ENCODE data around the gene AQP2.

The AQP2 gene

DNA sequence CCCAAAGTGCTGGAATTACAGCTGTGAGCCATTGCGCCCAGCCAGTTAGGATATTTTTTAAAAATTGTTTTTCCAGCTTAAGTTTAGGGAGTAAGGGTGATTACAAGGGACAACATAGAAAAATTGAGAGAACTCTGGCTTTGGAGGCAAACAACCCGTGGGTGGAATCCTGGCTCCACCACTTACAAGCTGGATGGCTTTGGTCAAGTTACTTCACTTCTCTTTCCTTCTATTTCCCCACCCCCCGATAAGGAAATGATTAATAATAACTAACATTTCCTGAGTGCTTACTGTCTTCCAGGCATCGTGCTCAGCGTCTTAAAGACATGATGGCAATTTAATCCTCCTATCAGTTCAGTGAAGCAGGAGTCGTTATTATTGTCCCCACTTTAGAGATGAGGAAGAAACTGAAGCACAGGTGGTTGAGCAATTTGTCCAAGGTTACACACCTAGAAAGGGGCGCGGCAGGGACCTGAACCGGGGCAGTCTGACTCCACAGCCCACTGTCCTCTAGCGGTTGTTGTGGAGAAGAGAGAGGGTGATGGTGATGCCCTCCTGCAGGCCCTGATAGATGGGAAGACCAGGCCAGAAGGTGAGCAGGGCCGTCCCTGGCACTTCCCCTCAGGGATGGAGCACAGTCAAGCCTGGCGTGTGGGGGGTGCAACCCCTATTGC is 30.2 kb upstream of the AQP2 start:
- DNase-seq (ENCODE audit: low spot score), result no peak

DNA sequence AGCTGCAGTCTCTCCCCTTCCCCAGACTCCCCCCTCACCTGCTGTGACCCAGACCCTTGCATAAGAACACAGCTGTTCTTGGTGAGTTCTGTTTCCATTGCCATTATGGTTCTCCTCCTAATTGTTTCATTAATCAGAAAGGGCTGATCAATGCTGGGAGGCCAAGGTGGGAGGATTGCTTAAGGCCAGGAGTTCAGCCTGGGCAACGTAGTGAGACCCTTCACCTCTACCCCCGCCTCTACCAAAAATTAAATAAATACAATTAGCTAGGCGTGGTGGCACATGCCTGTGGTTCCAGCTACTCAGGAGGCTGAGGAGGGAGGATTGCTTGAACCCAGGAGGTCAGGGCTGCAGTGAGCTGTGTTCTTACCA is 29.6 kb upstream of the AQP2 start:
- DNase-seq (ENCODE audit: low spot score), result no peak

DNA sequence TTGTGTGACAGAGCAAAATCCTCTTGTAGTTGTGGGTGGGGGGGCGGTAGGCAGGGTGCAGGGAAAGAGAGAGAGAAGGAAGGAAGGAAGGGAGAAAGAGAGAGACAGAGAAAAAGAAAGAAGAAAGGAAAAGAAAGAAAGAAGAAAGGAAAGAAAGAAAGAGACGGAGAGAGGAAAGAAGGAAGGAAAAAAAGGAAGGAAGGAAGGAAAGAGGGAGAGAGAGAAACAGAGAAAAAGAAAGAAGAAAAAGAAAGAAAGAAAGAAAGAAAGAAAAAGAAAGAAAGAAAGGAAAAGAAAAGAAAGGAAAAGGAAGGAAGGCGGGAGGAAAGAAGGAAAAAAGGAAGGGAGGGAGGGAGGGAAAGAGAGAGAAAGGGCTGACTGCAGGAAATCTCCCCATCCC is 29.2 kb upstream of the AQP2 start:
- DNase-seq (ENCODE audit: low spot score), result no peak

DNA sequence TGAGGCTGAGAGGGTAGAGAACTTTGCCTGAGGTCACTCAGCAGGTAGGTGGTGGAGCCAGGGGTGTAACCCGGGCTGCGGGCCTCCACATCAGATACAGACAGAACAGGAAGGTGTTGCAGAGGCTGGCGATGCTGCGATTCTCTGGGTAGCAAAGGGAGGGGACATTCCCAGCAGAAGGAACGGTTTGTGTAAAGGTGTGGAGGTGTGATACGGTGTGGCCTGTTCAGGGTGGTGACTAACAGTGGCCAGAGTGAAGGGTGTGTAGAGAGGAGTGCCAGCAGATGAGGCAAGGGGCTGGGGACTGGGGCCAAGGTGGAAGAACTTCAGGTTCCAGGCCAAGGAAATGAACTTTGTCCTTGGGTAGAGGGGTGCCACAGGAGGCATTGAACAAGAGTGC is 28.6 kb upstream of the AQP2 start:
- no peak for DNase-seq (ENCODE audit: low spot score)

DNA sequence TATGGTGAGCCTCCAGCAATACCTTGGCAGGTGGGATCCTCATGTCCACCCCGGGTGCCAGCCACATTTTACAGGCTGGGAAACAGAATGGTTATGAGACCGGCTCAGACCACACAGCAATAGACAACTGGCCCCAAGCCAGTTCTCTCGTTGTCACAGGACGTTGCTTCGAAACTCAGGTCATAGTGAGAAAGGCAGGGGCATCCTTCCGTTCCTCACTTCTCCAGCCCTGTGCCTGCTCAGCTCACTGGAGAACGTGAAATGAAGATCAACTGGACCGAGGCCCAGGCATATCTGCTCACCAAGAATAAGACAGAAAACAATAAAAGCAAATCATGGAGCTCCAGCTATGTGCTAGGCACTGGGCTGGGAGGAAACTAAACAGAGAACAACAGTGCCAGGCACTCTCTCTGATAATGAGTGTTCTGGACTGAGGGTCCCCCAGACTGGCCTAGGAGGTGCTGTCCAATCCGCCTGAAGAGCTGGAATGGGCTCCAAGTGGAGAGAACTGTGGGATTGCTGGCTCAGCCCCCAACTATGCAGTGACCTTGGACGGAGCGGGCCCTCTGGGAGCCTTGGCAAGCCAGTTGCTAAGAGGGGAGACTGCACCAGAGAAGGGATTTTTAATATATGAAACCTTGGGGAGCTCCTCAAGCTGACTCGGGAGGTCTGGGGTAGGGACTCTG is 28.0 kb upstream of the AQP2 start:
- DNase-seq (ENCODE audit: low spot score), result no peak

DNA sequence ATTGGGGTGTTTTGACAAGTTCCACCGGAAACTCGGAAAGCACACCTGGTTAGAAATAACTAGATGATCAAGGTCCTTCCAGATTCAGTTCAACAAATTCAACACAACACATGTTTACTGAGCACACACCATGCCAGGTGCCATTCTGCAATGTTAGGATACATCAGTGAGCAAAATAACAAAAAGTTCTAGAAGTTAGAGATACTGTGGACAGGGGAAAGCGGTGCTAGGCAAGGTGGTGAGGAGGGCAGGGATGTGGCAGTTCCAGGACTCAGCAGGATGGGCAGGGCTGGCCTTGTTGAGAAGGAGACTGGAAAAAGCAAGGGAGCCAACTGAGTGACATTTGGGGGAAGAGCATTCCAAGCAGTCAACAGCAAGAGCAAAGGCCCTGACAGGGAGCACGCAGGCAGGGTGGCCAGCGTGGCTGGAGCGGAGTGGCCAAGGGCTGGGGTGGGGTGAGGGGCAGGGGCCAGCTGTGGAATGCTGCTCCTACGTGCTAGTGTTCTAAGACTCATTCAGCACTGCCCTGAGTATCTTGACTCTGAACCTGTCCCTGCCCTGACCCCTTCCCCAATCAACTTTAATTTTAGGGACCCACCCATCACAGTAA is 27.4 kb upstream of the AQP2 start:
- DNase-seq (ENCODE audit: low spot score), result no peak

DNA sequence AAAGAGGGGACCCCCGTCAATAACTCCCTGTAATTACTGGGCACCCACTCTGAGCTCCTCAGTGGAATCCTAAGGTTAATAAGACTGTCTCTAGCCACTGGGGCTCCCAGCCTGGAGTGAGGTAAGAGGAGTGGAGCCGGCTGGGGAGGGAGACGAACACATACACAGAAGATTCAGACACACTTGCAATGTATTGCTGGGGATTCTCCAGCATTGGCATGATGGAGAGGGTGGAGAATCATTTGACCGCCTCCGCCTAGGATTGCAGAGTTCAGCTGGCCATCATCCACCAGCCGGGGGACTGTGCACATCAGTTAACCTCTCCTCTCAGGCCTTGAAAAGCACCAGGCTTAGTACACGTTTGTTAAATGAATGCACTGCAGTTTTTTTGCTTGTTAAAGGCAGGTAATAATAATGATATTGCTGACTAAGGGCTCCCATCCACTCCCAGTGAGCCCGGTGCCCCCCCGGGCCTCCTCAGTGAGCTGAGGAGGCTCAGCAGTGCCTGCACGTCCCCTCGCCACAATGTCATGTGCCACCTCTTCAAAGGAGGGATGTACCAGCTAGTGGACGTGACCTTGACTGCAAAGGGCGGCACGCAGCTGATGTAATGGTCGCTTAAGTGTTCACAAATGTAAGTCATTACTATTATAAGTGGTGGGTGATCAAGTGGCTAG is 26.5 kb upstream of the AQP2 start:
- DNase-seq (ENCODE audit: low spot score), result no peak

DNA sequence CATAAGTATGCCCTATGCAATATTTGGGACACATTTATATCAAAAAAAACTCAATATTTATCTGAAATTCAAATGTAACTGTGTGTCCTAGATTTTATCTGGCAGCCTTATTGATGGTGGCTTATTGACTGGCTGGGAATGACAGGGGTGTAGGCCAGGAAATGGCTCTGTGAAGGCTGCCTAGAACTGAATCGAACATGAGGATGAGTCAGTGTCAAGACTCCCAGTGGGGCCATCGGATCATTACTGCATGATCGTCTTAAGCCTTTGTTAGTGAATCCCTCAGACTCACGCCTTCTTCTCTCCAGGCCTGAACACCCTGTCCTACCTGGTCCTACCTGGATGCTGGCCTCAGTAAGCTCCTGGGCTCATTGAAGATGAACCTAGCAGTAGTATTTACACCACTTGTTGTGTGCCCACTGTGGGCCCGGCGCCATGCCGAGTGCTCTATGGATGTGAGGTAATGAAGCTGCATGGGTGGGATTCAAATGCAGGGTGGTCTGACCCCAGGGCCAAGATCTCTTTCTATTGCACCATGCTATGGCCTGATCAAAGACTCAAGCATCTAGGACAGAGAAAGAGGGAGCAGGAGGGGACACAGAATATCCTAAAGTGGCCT is 25.8 kb upstream of the AQP2 start:
- DNase-seq (ENCODE audit: low spot score), result no peak

DNA sequence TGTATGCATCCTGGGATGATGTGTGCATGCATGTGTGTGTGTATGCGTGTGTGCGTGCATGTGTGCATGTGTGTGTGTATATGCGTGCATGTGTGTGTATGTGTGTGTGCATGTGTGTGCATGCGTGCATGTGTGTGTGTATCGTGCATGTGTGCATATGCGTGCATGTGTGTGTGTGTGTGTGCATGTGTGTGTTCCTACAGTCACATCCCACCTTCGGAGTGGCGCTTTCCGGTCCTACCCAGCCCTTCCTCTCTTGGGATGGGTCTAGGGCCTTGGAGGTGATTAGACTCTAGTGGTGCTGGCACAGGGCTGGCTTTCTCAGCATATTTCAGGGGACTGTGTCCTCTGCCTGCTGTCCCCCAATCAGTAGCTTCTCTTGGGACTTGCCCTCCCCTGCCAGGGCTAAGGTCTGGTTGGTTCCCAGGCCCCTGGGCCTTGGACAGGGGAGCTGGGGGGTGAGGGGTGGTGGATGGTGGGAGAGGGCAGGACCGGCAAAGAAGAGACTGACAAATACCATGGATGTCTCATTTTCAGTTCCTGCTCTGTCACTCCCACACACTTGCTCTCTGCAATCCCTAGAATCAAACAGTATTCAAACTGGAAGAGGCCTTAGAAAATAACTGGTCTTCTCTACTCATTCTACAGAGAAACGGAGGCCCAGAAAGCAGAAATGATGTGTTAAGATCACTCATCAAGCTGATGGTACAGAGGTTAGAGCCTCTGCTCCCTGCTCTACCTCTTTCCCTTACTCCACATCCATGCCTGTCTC is 24.9 kb upstream of the AQP2 start:
- DNase-seq (ENCODE audit: low spot score), result no peak

DNA sequence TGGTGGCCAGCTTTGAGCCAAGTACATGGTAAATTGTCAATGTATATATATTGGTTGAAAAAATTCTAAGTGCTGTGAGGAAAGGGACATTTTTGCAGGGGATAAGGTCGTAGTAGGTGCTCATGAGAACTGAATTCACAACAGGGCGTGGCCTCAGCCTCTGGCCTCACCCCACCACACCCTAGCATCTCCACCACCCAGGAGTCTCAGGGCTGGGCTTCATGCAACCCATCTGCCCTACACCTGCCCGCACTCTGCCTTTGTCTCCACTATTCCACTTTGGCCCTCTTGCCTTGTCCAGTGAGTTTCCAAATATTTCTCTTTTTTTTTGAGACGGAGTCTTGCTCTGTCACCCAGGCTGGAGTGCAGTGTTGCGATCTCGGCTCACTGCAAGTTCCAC is 22.1 kb upstream of the AQP2 start:
- DNase-seq (ENCODE audit: low spot score), result no peak

DNA sequence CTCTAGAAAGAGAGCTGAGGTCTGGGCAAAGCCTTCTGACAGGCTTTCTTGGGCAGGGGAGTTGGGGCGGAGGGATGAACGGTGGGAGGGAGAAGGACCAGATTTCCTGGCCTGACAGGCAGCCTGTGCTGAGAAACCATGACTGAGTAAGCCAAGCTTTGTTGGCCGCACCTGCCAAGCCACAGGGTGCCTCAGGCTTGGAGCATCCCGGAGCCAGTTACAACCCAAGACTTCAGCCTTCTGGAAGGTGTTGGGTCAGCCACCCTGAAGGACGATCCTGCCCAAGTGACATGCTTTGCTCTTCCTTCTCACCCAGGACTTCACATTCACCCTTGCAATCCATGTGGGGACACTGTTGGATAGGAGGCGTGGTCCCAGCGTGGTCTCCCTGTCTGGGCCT is 21.0 kb upstream of the AQP2 start:
- no peak for DNase-seq (ENCODE audit: low spot score)

DNA sequence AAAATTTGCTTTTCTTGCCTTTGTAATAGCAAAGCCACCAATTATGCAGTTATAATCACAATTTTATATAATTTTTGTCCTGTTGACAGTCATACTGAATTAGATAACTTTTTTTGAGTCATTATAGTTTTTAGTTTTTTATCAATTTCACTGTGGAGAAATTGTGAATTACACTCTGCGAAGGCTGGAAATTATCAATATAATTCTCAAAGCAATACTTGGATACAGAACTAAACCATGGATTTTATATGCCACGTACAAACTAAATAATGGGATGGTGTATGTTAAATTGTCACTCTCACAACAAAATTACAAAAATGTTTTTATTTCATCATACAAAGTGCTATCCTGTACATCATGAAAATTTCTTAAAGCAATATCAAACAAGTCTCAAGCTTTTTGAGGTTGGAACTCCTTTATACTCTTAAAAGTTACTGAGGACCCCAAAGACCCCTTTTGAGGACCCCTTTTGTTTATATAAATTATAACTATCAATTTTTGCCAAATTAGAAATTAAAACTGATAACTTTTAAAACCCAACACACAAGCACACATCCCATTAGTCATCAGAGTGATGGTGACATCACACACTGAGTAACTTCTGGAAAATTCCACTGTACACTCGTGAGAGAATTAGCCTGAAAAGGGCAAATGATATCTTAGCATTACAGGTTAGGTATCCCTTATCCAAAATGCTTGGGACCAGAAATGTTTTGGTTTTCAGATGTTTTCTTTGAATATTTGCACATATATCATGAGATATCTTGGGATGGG is 19.8 kb upstream of the AQP2 start:
- no peak for DNase-seq (ENCODE audit: low spot score)

DNA sequence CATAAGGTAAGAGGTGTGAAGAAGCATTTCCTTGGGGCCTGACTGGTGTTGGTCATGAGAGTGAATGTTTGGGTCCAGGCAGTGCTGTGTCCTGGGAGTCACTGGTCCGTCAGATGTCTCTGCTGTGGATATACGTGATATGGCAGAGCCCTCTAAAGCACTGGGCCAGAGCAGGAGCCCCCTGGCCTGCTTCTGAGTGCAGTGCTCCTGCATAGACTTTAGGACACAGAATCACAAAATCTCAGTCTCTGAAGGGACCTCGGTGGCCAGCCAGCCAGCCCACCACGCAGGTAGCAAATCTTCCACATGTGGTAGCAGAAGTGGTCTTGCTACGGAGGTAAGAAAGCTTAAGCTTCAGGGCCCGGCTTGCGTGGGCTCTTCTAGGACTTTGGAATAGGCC is 18.5 kb upstream of the AQP2 start:
- DNase-seq (ENCODE audit: low spot score), result no peak

DNA sequence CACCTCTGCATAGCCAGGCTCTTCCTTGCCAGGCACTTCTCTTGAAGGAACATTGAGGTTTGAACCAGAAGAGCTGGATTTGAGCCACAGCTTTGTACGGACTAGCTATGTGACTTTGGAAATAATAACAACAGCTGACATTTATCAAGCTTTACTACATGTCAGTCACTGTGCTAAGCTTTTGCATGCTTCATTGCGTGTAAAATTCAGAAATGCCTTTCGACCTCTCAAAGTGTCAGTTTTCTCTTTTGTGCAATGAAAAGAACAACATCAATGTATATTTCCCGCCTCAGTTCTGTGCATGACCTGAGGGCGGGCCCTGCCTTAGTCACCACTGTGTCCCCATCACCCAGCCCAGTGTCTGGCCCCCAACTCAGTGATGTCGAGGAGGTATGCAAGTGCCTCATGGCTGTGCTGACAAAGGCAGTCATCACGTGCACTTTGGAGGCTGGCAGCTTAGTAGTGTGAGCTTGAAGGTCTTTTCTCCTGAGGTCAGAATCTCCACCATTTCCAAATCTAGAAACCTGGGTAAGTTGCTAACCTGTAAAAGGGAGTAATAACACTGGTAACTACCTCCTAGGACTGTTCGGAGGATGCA is 17.9 kb upstream of the AQP2 start:
- no peak for DNase-seq (ENCODE audit: low spot score)

DNA sequence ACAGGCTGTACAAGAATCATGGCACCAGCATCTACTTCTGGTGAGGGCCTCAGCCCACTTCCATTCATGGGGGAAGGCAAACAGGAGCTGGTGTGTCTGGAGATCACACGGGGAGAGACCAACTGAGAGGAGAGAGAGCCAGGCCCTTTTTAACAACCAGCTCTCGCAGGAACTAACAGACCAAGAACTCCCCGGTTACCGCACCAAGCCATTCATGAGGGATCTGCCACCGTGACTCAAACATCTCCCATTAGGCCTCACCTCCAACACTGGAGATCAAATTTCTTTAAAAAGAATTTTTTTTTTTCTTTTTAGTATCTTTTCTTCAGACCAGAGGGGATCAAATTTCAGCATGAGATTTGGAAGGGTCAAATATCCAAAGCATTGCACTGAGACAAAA is 16.7 kb upstream of the AQP2 start:
- no peak for DNase-seq (ENCODE audit: low spot score)

DNA sequence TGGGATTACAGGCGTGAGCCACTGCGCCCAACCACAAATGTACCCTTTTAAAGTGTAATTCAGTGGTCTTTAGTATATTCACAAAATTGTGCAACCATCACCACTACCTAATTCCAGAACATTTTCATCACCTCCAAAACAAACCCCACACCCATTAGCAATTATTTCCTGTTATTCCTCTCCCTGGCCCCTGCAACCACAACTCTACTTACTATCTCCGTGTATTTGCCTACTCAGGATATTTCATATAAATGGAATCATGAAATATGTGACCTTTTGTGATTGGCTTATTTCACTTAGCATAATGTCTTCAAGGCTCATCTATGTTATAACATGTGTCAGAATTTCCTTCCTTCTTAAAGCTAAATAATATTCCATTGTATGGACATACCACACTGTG is 16.0 kb upstream of the AQP2 start:
- DNase-seq (ENCODE audit: low spot score), result no peak

DNA sequence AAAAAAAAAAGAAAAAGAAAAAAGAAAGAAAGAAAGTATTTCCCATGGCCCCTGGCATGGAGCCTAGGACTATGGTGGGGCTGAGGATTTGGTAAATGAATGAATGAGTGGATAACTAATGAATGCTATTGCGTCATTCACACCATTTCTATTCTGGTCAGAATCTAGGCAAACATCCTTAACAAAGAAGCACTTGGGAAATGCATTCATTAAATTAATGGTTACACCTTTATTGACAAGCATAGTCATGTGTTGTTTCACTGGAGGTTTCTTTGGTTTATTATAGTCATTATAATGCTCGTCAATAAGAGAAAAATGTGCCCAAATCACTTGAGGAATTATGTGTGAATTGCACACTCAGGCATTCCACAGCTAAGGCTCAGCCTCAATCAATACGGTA is 13.6 kb upstream of the AQP2 start:
- no peak for DNase-seq (ENCODE audit: low spot score)

DNA sequence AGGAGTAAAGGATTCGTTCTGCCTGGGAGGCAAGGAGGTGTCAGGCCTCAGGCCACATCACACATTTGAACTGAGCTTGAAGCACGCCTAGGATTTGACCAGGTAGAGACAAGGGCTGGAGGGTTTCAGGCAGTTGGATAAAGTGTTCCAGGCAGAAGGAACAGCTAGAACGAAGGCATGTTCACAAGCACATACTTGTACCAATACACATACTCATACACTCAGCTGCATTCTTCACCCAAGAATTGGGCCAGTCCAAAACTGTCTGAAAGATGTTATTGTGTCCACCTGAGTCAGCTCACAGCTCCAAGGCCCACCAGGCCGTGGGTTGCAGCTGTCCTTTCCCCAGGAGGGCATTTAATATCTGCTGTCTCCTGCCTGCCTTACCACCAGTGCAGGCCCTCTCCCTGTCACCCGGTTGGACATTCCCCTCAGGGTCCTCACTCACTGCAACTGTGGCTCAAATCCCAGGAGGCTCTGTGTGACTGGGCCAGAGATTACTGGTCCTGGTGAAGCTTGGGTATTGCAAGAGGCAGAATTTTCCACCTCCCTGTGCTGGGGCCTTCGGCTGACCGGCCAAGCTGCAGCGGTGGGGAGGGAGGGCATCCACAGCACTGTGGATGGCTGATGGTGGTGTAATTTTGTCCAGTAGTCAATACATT is 12.8 kb upstream of the AQP2 start:
- no peak for DNase-seq (ENCODE audit: low spot score)

DNA sequence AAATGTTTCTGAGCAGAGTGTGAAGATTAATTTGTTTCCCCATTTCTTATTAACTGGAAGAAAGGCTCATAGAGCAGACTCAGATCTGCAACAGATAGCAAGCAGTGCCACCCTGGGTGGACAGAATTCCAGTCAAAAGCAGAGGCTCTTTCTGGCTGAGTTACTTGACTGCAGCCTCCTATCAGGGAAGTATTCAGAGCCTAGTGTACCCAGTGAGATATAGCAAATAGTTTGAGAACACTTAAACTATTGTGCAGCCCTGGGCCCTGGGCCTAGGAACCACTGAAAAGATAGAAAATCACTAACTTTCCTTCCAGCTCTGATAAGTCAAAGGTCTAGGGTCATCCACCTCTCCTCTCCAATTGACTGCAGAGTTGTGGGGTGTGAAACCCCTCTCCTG is 11.2 kb upstream of the AQP2 start:
- no peak for DNase-seq (ENCODE audit: low spot score)

DNA sequence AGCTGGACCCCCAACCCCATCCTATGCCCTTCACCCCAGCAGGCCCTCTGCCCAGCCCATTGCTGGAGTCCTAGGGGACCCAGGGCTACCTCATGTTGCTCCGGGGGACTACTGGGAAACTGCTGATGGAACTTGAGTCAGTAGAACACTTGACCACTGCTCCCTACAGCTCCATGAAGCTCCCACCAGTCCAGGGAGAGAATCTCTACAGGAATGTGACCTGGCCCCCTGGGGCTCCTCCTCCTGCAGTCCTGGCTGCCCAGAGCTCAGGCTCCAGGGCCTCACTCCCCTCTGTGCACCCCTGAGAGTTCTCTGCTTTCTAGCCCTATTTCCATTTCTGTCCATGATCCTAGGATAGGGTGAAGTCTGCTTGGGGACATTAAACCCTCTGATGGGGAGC is 10.8 kb upstream of the AQP2 start:
- no peak for DNase-seq (ENCODE audit: low spot score)

All from HuH-7 (cell line).